ENCODE measurements around the gene GMPPA.

The GMPPA gene

DNA sequence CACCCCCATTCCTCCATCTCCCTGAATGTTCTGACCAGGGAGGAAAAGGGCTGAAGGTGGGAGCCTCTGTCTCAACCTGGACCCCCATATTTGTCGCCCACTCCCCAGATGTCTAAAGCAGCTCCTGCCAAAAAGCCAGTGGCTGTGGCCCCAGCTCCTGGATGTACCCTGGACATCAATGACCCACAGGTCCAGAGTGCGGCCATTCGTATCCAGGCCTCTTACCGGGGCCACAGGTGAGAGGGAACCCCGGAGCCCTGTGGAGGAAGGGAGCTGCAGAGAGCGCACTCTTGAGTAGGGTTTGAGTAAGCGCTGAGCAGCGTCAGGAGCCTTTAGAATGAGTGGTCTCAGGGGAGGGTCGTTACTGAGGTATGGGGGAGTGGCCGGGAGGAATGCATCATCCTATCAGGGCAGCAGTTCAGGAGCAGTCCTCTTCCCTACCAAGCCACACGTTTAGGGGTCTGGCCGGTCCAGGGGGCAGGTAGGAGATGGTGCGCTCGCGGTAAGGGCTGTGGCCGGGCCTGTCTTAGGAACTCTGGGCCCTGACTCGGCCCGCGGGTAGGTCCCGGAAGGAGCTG lies 2.4 kb upstream of the GMPPA start:
- Histone ChIP-seq H3K9ac (ENCODE audit: low read length in 2 of 2) (peak overlapping the region; percentile 93 to 96), H3K9me3 (ENCODE audit: control insufficient read depth in 2 of 2, low read length in 2 of 2) (no peaks in the 10 kb centered on the region), H3K4me1 (ENCODE audit: control insufficient read depth, insufficient read depth, low read length) (peaks cover 50% of the 10 kb centered on the region), H3K27me3 (ENCODE audit: control insufficient read depth in 1 of 2, insufficient read depth in 2 of 2, low read length in 2 of 2) (peaks cover 0 to 2% of the 10 kb centered on the region in 2 donors), H3K36me3 (ENCODE audit: control insufficient read depth in 2 of 2, insufficient read depth in 2 of 2, low read length in 2 of 2) (peaks cover 0 to 7% of the 10 kb centered on the region in 2 donors), H3K4me3 (ENCODE audit: low read length in 2 of 2) (peak overlapping the region in 1 of 2 donors; percentile 86), H3K27ac (ENCODE audit: low read length) (peak overlapping the region; percentile 98)

DNA sequence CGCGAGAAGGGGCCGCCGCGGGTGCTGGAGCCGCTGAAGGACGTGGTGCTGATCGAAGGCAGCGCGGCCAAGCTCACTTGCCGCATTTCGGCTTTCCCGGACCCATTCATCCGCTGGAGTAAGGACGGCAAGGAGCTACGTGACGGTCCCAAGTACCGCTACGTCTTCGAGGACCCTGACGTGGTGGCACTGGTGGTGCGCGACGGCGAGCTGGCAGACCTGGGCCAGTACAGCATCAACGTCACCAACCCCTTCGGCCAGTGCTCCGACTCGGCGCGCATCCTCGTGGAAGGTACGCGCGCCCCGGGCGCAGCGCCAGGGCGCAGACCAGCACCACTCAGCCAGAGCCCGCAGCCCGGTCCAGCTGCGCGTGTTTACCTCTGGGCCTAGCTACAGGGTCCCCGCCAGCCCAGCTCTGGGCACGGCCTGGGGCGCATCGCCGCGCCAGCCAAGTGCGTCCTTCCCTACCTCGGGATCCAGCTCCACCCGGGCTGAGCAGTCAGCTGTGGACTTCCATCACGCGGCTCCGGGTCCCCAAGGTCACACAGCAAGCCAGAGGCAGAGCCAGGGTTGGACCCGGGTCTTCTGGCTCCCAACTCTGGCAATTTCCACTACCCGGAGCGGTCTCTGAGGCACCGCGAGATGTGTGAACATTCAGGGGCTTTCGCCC lies 1.7 kb upstream of the GMPPA start:
- Histone ChIP-seq H3K27me3 (ENCODE audit: control insufficient read depth in 1 of 2, insufficient read depth in 2 of 2, low read length in 2 of 2) (peaks cover 0 to 2% of the 10 kb centered on the region in 2 donors), H3K9me3 (ENCODE audit: control insufficient read depth in 2 of 2, low read length in 2 of 2) (no peaks in the 10 kb centered on the region), H3K4me1 (ENCODE audit: control insufficient read depth, insufficient read depth, low read length) (peaks cover 50% of the 10 kb centered on the region), H3K4me3 (ENCODE audit: low read length in 2 of 2) (peak overlapping the region; percentile 42 to 86), H3K27ac (ENCODE audit: low read length) (peak overlapping the region; percentile 98), H3K36me3 (ENCODE audit: control insufficient read depth in 2 of 2, insufficient read depth in 2 of 2, low read length in 2 of 2) (peaks cover 0 to 5% of the 10 kb centered on the region in 2 donors), H3K9ac (ENCODE audit: low read length in 2 of 2) (peak overlapping the region; percentile 93 to 96)

DNA sequence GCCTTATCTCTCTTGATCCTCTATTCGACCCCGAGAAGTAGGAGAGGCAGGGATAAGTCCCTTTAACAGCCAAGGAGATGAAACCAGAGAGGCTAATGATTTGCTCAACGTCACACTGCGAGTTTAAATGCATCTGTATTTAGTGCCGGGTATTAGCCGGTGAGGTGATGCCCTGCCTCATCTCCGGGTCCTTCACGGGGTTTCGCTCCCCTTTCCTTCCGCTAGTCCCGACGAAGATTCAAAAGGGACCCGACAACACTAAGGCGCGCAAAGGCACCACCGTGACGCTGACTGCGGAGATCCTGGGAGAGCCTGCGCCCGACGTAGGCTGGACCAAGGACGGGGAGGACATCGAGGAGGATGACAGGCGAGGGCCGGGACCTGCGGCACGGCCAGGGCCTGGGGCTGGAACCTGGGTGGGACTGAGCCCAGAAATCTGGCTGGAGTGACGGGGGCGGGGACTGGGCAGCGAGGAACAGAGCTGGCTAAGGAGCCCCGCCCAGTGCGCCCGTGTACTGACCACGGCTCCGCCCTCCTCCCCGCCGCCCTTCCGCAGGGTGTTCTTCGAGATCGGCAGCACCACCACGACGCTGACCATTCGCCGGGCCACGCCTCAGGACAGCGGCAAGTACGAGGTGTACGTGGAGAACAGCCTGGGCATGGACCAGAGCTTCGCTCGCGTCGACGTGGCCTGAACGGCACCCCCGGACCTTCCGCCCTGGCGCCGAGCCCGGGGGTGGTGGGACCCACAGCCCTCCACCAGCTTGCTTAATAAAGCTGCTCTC lies 1.0 kb upstream of the GMPPA start:
- H3K4me1 ChIP-seq (ENCODE audit: control insufficient read depth, insufficient read depth, low read length) = peaks cover 50% of the 10 kb centered on the region

DNA sequence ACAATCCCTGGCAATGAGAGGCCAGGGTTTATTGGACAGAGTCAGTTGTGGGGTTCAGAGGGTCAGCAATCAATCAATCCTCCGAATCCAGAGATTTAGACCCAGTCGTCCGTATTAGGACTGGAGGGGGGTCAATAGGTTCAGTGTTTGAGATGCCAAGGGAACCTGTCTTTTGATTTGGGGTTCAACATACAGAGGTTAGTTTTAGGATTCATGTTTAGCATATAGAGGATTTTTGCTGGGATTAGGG lies 292 bp downstream of the GMPPA start:
- Histone ChIP-seq H3K9me3 (ENCODE audit: control insufficient read depth in 2 of 2, low read length in 2 of 2) (no peaks in the 10 kb centered on the region), H3K27me3 (ENCODE audit: control insufficient read depth in 1 of 2, insufficient read depth in 2 of 2, low read length in 2 of 2) (peaks cover 0 to 2% of the 10 kb centered on the region in 2 donors), H3K4me3 (ENCODE audit: low read length in 2 of 2) (peak overlapping the region; percentile 86 to 95), H3K27ac (ENCODE audit: low read length) (peak overlapping the region; percentile 98), H3K36me3 (ENCODE audit: control insufficient read depth in 2 of 2, insufficient read depth in 2 of 2, low read length in 2 of 2) (peaks cover 8 to 9% of the 10 kb centered on the region in 2 donors), H3K4me1 (ENCODE audit: control insufficient read depth, insufficient read depth, low read length) (peaks cover 50% of the 10 kb centered on the region), H3K9ac (ENCODE audit: low read length in 2 of 2) (peak overlapping the region; percentile 91 to 96)

More for the DNA sequence above, 1.0 kb upstream of the GMPPA start:
- Histone ChIP-seq H3K36me3 (ENCODE audit: control insufficient read depth in 2 of 2, insufficient read depth in 2 of 2, low read length in 2 of 2) (peaks cover 0 to 2% of the 10 kb centered on the region in 2 donors), H3K27ac (ENCODE audit: low read length) (peak overlapping the region; percentile 98), H3K9ac (ENCODE audit: low read length in 2 of 2) (peak overlapping the region; percentile 93 to 96), H3K27me3 (ENCODE audit: control insufficient read depth in 1 of 2, insufficient read depth in 2 of 2, low read length in 2 of 2) (peaks cover 0 to 2% of the 10 kb centered on the region in 2 donors), H3K9me3 (ENCODE audit: control insufficient read depth in 2 of 2, low read length in 2 of 2) (no peaks in the 10 kb centered on the region), H3K4me3 (ENCODE audit: low read length in 2 of 2) (peak overlapping the region; percentile 86 to 95)

DNA sequence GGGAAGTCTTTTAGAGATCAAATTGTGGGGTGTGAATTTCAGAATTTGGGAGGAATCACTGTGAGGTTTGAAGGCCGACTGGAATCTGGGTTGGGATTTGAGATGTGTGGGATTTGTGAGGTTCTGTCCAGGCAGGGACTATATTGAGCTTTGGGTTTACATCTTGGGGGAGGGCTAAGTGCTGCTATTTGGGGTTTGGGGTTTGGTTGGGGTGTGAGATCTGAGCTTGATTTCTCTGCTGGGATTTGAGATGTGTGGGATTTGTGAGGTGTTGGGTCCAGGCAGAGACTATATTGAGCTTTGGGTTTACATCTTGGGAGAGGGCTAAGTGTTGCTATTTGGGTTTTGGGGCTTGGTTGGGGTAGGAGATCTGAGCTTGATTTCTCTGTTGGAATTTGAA lies 864 bp downstream of the GMPPA start:
- Histone ChIP-seq H3K4me1 (ENCODE audit: control insufficient read depth, insufficient read depth, low read length) (peaks cover 50% of the 10 kb centered on the region), H3K9me3 (ENCODE audit: control insufficient read depth in 2 of 2, low read length in 2 of 2) (no peaks in the 10 kb centered on the region), H3K27ac (ENCODE audit: low read length) (no peak overlapping the region), H3K36me3 (ENCODE audit: control insufficient read depth in 2 of 2, insufficient read depth in 2 of 2, low read length in 2 of 2) (peaks cover 13 to 14% of the 10 kb centered on the region in 2 donors), H3K4me3 (ENCODE audit: low read length in 2 of 2) (peak overlapping the region; percentile 86 to 95), H3K9ac (ENCODE audit: low read length in 2 of 2) (peak overlapping the region; percentile 91 to 96), H3K27me3 (ENCODE audit: control insufficient read depth in 1 of 2, insufficient read depth in 2 of 2, low read length in 2 of 2) (peaks cover 0 to 2% of the 10 kb centered on the region in 2 donors)

DNA sequence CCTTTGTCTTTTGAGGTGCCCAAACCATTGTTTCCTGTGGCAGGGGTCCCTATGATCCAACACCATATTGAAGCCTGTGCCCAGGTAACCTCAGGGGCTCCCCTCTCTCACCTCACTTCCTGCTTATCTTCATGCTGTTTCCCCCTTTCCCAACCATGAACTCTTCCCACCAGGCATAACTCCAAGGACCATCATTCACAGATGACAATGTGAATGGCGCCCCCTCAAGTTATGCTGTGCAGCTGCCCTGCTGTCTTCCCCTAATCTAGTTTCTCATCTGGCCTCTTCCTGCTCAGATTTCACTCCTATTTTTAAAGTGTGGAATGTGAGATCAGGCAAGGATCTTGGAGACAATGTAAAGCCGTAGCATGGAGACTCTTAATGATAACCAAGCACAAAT lies 1.4 kb downstream of the GMPPA start:
- H3K27me3 ChIP-seq (ENCODE audit: control insufficient read depth in 1 of 2, insufficient read depth in 2 of 2, low read length in 2 of 2) = peaks cover 0 to 2% of the 10 kb centered on the region in 2 donors
- peaks cover 16% of the 10 kb centered on the region in 2 donors for H3K36me3 ChIP-seq (ENCODE audit: control insufficient read depth in 2 of 2, insufficient read depth in 2 of 2, low read length in 2 of 2)
- peaks cover 47% of the 10 kb centered on the region for H3K4me1 ChIP-seq (ENCODE audit: control insufficient read depth, insufficient read depth, low read length)
- H3K9me3 ChIP-seq (ENCODE audit: control insufficient read depth in 2 of 2, low read length in 2 of 2) = no peaks in the 10 kb centered on the region
- no peak overlapping the region for H3K4me3 ChIP-seq (ENCODE audit: low read length in 2 of 2)
- no peak overlapping the region for H3K9ac ChIP-seq (ENCODE audit: low read length in 2 of 2)
- no peak overlapping the region for H3K27ac ChIP-seq (ENCODE audit: low read length)

DNA sequence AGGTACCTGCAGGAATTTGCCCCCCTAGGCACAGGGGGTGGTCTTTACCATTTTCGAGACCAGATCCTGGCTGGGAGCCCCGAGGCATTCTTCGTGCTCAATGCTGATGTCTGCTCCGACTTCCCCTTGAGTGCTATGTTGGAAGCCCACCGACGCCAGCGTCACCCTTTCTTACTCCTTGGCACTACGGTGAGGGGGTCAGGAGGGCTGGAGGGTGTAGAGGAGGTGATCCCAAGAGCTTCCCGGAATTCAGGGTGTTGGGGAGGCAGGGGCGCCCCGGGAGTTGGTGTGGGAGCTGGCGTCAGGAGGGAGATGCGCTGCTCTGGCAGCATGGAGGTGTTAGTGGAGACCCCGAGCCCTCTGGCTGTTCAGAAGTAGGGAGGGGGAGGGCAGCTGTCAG lies 3.2 kb downstream of the GMPPA start:
- Histone ChIP-seq H3K27ac (ENCODE audit: low read length) (no peak overlapping the region), H3K4me3 (ENCODE audit: low read length in 2 of 2) (no peak overlapping the region), H3K36me3 (ENCODE audit: control insufficient read depth in 2 of 2, insufficient read depth in 2 of 2, low read length in 2 of 2) (peaks cover 23 to 25% of the 10 kb centered on the region in 2 donors), H3K27me3 (ENCODE audit: control insufficient read depth in 1 of 2, insufficient read depth in 2 of 2, low read length in 2 of 2) (peaks cover 0 to 2% of the 10 kb centered on the region in 2 donors), H3K9me3 (ENCODE audit: control insufficient read depth in 2 of 2, low read length in 2 of 2) (no peaks in the 10 kb centered on the region), H3K9ac (ENCODE audit: low read length in 2 of 2) (no peak overlapping the region), H3K4me1 (ENCODE audit: control insufficient read depth, insufficient read depth, low read length) (peaks cover 30% of the 10 kb centered on the region)

DNA sequence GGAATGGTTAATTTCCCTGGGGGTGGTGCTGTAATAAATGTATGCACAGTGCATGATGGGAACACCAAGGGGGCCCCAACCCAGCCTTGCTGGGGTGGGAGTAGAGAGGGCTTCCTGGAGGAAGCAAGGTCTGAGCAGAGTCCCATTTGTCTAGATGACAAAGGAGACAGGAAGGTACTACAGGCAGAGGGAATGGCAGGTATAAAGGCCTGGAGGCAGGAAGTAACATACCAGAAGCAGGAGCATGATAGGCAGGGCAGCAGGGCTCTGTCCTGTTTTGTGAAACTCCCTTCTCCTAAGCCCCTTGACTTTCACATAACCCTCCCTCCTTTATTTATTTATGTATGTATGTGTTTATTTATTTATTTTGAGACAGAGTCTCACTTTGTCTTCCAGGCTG lies 3.9 kb downstream of the GMPPA start:
- no peak overlapping the region for H3K27ac ChIP-seq (ENCODE audit: low read length)
- no peak overlapping the region for H3K4me3 ChIP-seq (ENCODE audit: low read length in 2 of 2)
- H3K4me1 ChIP-seq (ENCODE audit: control insufficient read depth, insufficient read depth, low read length) = peaks cover 22% of the 10 kb centered on the region
- no peak overlapping the region for H3K9ac ChIP-seq (ENCODE audit: low read length in 2 of 2)
- peaks cover 0 to under 1% of the 10 kb centered on the region in 2 donors for H3K27me3 ChIP-seq (ENCODE audit: control insufficient read depth in 1 of 2, insufficient read depth in 2 of 2, low read length in 2 of 2)
- H3K9me3 ChIP-seq (ENCODE audit: control insufficient read depth in 2 of 2, low read length in 2 of 2) = no peaks in the 10 kb centered on the region
- H3K36me3 ChIP-seq (ENCODE audit: control insufficient read depth in 2 of 2, insufficient read depth in 2 of 2, low read length in 2 of 2) = peaks cover 23 to 25% of the 10 kb centered on the region in 2 donors

DNA sequence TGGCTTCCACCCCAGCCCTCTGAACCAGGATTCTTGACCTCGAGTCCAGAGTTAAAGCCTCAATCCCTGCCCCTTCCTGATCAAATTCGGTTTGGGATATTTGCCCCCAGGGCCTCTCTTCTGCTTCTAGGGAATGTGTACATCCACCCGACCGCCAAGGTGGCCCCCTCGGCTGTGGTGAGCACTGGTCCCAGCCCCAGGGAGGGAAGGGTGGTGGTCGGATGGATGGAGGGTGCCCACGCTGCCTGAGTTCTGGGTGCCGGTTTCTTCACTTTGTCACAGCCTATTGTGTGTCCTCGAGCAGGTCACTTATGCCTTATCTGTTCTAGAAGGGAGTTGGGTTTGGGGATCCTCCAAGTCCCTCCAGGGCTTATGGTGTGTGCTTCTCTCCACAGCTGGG lies 6.9 kb downstream of the GMPPA start:
- H3K4me1 ChIP-seq (ENCODE audit: control insufficient read depth, insufficient read depth, low read length) = peaks cover 10% of the 10 kb centered on the region
- no peak overlapping the region for H3K4me3 ChIP-seq (ENCODE audit: low read length in 2 of 2)
- H3K27me3 ChIP-seq (ENCODE audit: control insufficient read depth in 1 of 2, insufficient read depth in 2 of 2, low read length in 2 of 2) = peaks cover 2 to 5% of the 10 kb centered on the region in 2 donors
- peaks cover 23 to 25% of the 10 kb centered on the region in 2 donors for H3K36me3 ChIP-seq (ENCODE audit: control insufficient read depth in 2 of 2, insufficient read depth in 2 of 2, low read length in 2 of 2)
- no peak overlapping the region for H3K9ac ChIP-seq (ENCODE audit: low read length in 2 of 2)
- no peaks in the 10 kb centered on the region for H3K9me3 ChIP-seq (ENCODE audit: control insufficient read depth in 2 of 2, low read length in 2 of 2)
- no peak overlapping the region for H3K27ac ChIP-seq (ENCODE audit: low read length)

DNA sequence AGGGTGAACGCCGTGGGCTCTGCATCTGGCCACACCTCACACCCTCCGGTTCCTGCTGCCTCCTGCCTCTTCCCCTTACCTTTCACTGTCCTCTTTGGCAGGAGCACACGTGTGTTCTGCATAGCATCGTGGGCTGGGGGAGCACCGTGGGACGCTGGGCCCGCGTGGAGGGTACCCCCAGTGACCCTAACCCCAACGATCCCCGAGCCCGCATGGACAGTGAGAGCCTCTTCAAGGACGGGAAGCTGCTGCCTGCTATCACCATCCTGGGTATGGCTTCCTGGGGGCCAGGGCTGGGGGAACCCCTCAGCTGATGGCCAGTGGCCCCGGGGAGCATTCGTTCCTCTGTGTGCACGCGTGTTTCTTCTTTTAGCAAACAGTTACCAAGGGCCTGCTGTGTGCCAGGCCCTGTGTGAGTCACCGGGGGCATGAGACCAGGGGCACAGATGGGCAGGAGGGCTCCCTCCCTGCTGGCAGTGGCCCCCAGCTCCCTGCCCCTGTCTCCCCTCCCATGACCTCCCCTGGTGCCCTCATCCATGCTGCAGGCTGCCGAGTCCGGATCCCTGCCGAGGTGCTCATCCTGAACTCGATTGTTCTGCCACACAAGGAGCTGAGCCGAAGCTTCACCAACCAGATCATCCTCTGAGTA lies 7.6 kb downstream of the GMPPA start:
- Histone ChIP-seq H3K27ac (ENCODE audit: low read length) (no peak overlapping the region), H3K4me3 (ENCODE audit: low read length in 2 of 2) (no peak overlapping the region), H3K9ac (ENCODE audit: low read length in 2 of 2) (no peak overlapping the region), H3K4me1 (ENCODE audit: control insufficient read depth, insufficient read depth, low read length) (peaks cover 10% of the 10 kb centered on the region), H3K27me3 (ENCODE audit: control insufficient read depth in 1 of 2, insufficient read depth in 2 of 2, low read length in 2 of 2) (peaks cover 2 to 5% of the 10 kb centered on the region in 2 donors), H3K9me3 (ENCODE audit: control insufficient read depth in 2 of 2, low read length in 2 of 2) (no peaks in the 10 kb centered on the region), H3K36me3 (ENCODE audit: control insufficient read depth in 2 of 2, insufficient read depth in 2 of 2, low read length in 2 of 2) (peaks cover 23 to 25% of the 10 kb centered on the region in 2 donors)

Data from stomach smooth muscle (tissue), 2 donors.